GM13976 (cell line): ENCODE data around the gene CYP2B6.
"Not testable (repeated sequence)": the region's sequence is repeated elsewhere in the genome, so short reads cannot be mapped to it uniquely, and the experiment has no call there.

Experiments
- DNase-seq: peaks from one replicate; pipeline ENCODE4 v3.0.0; 2012; ENCODE audit warnings: low spot score
- CTCF ChIP-seq: IDR thresholded peaks from 2 replicates; pipeline ENCODE4 v1.5.1; 2012; ENCODE audit warnings: borderline replicate concordance, mild to moderate bottlenecking; ENCODE audit not compliant: insufficient read depth; ENCODE audit errors: extremely low read depth, missing control alignments, control extremely low read depth
- in situ Hi-C: fragments of 300-500 bp; cut with MboI; formaldehyde crosslinking; loops from one replicate; pipeline ENCODE4 v1.12.0; 2022; ENCODE audit warnings: low sequenced_read_pairs, mixed read lengths, inconsistent platforms; ENCODE audit not compliant: unreplicated experiment

The CYP2B6 gene

GRCh38 chr19:40954573-40954972 is 36.5 kb upstream of the CYP2B6 start:
- TF ChIP-seq CTCF, result no peak
- DNase-seq, result no peak
- in situ Hi-C loops, result no loop called here

- in situ Hi-C loops, result no loop called here
- DNase-seq, result no peak
- TF ChIP-seq CTCF, result no peak
Measured at GRCh38 chr19:40959338-40959737, 31.7 kb upstream of the CYP2B6 start.

- TF ChIP-seq CTCF, result no peak
- DNase-seq, result no peak
- in situ Hi-C loops, result no loop called here
Measured at GRCh38 chr19:40960062-40960685, 30.9 kb upstream of the CYP2B6 start.

GRCh38 chr19:40960780-40961179 is 30.3 kb upstream of the CYP2B6 start:
- TF ChIP-seq CTCF, result no peak
- in situ Hi-C loops, result no loop called here
- DNase-seq, result no peak

GRCh38 chr19:40962460-40962961 is 28.6 kb upstream of the CYP2B6 start:
- TF ChIP-seq CTCF, result no peak
- no peak for DNase-seq
- in situ Hi-C loops, result no loop called here

- DNase-seq, in situ Hi-C loops: not testable (repeated sequence)
Measured at GRCh38 chr19:40964361-40964760, 26.7 kb upstream of the CYP2B6 start.

- in situ Hi-C loops, result not testable (repeated sequence)
Measured at GRCh38 chr19:40965351-40965750, 25.7 kb upstream of the CYP2B6 start.

GRCh38 chr19:40966591-40966990 is 24.5 kb upstream of the CYP2B6 start:
- in situ Hi-C loops, DNase-seq: not testable (repeated sequence)

More at GRCh38 chr19:40965351-40965750, 25.7 kb upstream of the CYP2B6 start:
- not testable (repeated sequence) for DNase-seq

- DNase-seq, in situ Hi-C loops: not testable (repeated sequence)
Measured at GRCh38 chr19:40968065-40968464, 23.0 kb upstream of the CYP2B6 start.

- in situ Hi-C loops, DNase-seq: not testable (repeated sequence)
Measured at GRCh38 chr19:40969721-40970120, 21.4 kb upstream of the CYP2B6 start.

- DNase-seq, in situ Hi-C loops: not testable (repeated sequence)
Measured at GRCh38 chr19:40970396-40971345, 20.4 kb upstream of the CYP2B6 start.
